Measurements from ENCODE around the gene ERCC2. TPM values are rescaled to one million over a fixed set of nuclear protein-coding genes. Genes with fewer than 3 reads are reported as not detected.
"Not testable (repeated sequence)": the region's sequence is repeated elsewhere in the genome, so short reads cannot be mapped to it uniquely, and the experiment has no call there.

ERCC2 gene
- total and polyA plus RNA-seq, 7 experiments from 2014 or later = 4.4 to 25.1 (median 14.9) TPM

GRCh38 chr19:45334881-45335280 lies 35.5 kb downstream of the ERCC2 start:
- H3K9me3 Mint-ChIP-seq; H3K4me3 ChIP-seq (ENCODE audit: low read length); H3K4me3 Mint-ChIP-seq; ATAC-seq; H3K27ac ChIP-seq (ENCODE audit: low read depth, low read length); H3K4me1 Mint-ChIP-seq; CTCF ChIA-PET; H3K27me3 ChIP-seq (ENCODE audit: control insufficient read depth in 2 of 2, insufficient read depth in 2 of 2, low read length in 2 of 2); H3K36me3 ChIP-seq (ENCODE audit: control insufficient read depth in 2 of 3, insufficient read depth in 3 of 3, low read length in 3 of 3); DNase-seq; H3K36me3 Mint-ChIP-seq; H3K9me3 ChIP-seq (ENCODE audit: control insufficient read depth in 2 of 3, low read length in 3 of 3); H3K27ac Mint-ChIP-seq; H3K4me1 ChIP-seq (ENCODE audit: control insufficient read depth in 2 of 2, insufficient read depth in 2 of 2, low read length in 2 of 2): not testable (repeated sequence)
- intact Hi-C loops (cut with micrococcal nuclease) = loop anchor here in 1 of 2 donors (10.0 kb wide), 1 partner anchor 550 kb away; no protein-coding TSS in a partner anchor
- POLR2A ChIA-PET = interaction anchor here (0.6 kb wide), 1 partner anchor 90 kb away, joined by 3 read pairs; the partner anchor contains the start of gene EXOC3L2
- H3K27me3 Mint-ChIP-seq = peaks cover 12 to 23% (median 17%) of the 10 kb centered on the region in 5 donors

- Mint-ChIP-seq H3K27ac (peak overlapping the region in 2 of 9 donors; percentile 30 to 47), H3K4me3 (no peak overlapping the region), H3K27me3 (peaks cover 3 to 14% (median 12%) of the 10 kb centered on the region in 5 donors), H3K36me3 (no peaks in the 10 kb centered on the region), H3K4me1 (peaks cover 0 to 5% (median 4%) of the 10 kb centered on the region in 7 donors), H3K9me3 (no peaks in the 10 kb centered on the region)
- Histone ChIP-seq H3K4me3 (ENCODE audit: low read length) (no peak overlapping the region), H3K9me3 (ENCODE audit: control insufficient read depth in 2 of 3, low read length in 3 of 3) (no peaks in the 10 kb centered on the region), H3K27me3 (ENCODE audit: control insufficient read depth in 2 of 2, insufficient read depth in 2 of 2, low read length in 2 of 2) (no peaks in the 10 kb centered on the region), H3K27ac (ENCODE audit: low read depth, low read length) (no peak overlapping the region), H3K36me3 (ENCODE audit: control insufficient read depth in 2 of 3, insufficient read depth in 3 of 3, low read length in 3 of 3) (no peaks in the 10 kb centered on the region), H3K4me1 (ENCODE audit: control insufficient read depth in 2 of 2, insufficient read depth in 2 of 2, low read length in 2 of 2) (no peaks in the 10 kb centered on the region)
- ATAC-seq (no peak), DNase-seq (no peak)
- POLR2A ChIA-PET = no interaction called here
- intact Hi-C loops (cut with micrococcal nuclease) = loop anchor here in 1 of 2 donors (10.0 kb wide), 1 partner anchor 549 kb away; no protein-coding TSS in a partner anchor
- CTCF ChIA-PET = no interaction called here
Observed at GRCh38 chr19:45333609-45334303, 36.6 kb downstream of the ERCC2 start.

GRCh38 chr19:45331411-45331810 lies 39.0 kb downstream of the ERCC2 start:
- ATAC-seq = no peak
- intact Hi-C loops (cut with micrococcal nuclease) = loop anchor here in 1 of 2 donors (10.0 kb wide), 1 partner anchor 547 kb away; no protein-coding TSS in a partner anchor

GRCh38 chr19:45327404-45328143 lies 42.8 kb downstream of the ERCC2 start:
- Mint-ChIP-seq H3K4me1 (peaks cover 0 to 6% (median 0%) of the 10 kb centered on the region in 7 donors), H3K27me3 (peaks cover 0 to 29% (median 22%) of the 10 kb centered on the region in 5 donors), H3K4me3 (no peak overlapping the region), H3K27ac (no peak overlapping the region), H3K36me3 (no peaks in the 10 kb centered on the region), H3K9me3 (no peaks in the 10 kb centered on the region)
- intact Hi-C loops (cut with micrococcal nuclease) = no loop called here
- no peak overlapping the region for H3K4me3 ChIP-seq (ENCODE audit: low read length)
- CTCF ChIA-PET = no interaction called here
- POLR2A ChIA-PET = no interaction called here
- H3K4me1 ChIP-seq (ENCODE audit: control insufficient read depth in 2 of 2, insufficient read depth in 2 of 2, low read length in 2 of 2) = no peaks in the 10 kb centered on the region
- DNase-seq (no peak), ATAC-seq (no peak)
- H3K36me3 ChIP-seq (ENCODE audit: control insufficient read depth in 2 of 3, insufficient read depth in 3 of 3, low read length in 3 of 3) = no peaks in the 10 kb centered on the region
- no peaks in the 10 kb centered on the region for H3K27me3 ChIP-seq (ENCODE audit: control insufficient read depth in 2 of 2, insufficient read depth in 2 of 2, low read length in 2 of 2)
- H3K27ac ChIP-seq (ENCODE audit: low read depth, low read length) = no peak overlapping the region
- H3K9me3 ChIP-seq (ENCODE audit: control insufficient read depth in 2 of 3, low read length in 3 of 3) = no peaks in the 10 kb centered on the region

More at GRCh38 chr19:45331411-45331810, 39.0 kb downstream of the ERCC2 start:
- CTCF ChIA-PET = interaction anchor here (0.6 kb wide), 1 partner anchor 1768 kb away, joined by 6 read pairs; no protein-coding TSS in a partner anchor
- Mint-ChIP-seq H3K9me3 (no peaks in the 10 kb centered on the region), H3K27me3 (peaks cover 1 to 10% (median 4%) of the 10 kb centered on the region in 5 donors), H3K4me1 (peaks cover 0 to 1% (median 0%) of the 10 kb centered on the region in 7 donors), H3K4me3 (no peak overlapping the region), H3K27ac (peak overlapping the region in 1 of 9 donors; percentile 75), H3K36me3 (no peaks in the 10 kb centered on the region)
- Histone ChIP-seq H3K27me3 (ENCODE audit: control insufficient read depth in 2 of 2, insufficient read depth in 2 of 2, low read length in 2 of 2) (no peaks in the 10 kb centered on the region), H3K4me3 (ENCODE audit: low read length) (no peak overlapping the region), H3K36me3 (ENCODE audit: control insufficient read depth in 2 of 3, insufficient read depth in 3 of 3, low read length in 3 of 3) (no peaks in the 10 kb centered on the region), H3K27ac (ENCODE audit: low read depth, low read length) (no peak overlapping the region), H3K4me1 (ENCODE audit: control insufficient read depth in 2 of 2, insufficient read depth in 2 of 2, low read length in 2 of 2) (no peaks in the 10 kb centered on the region), H3K9me3 (ENCODE audit: control insufficient read depth in 2 of 3, low read length in 3 of 3) (no peaks in the 10 kb centered on the region)
- POLR2A ChIA-PET = no interaction called here
- no peak for DNase-seq

GRCh38 chr19:45324349-45324907 lies 45.9 kb downstream of the ERCC2 start:
- Histone ChIP-seq H3K9me3 (ENCODE audit: control insufficient read depth in 2 of 3, low read length in 3 of 3) (no peaks in the 10 kb centered on the region), H3K4me3 (ENCODE audit: low read length) (no peak overlapping the region), H3K36me3 (ENCODE audit: control insufficient read depth in 2 of 3, insufficient read depth in 3 of 3, low read length in 3 of 3) (no peaks in the 10 kb centered on the region), H3K27me3 (ENCODE audit: control insufficient read depth in 2 of 2, insufficient read depth in 2 of 2, low read length in 2 of 2) (no peaks in the 10 kb centered on the region), H3K4me1 (ENCODE audit: control insufficient read depth in 2 of 2, insufficient read depth in 2 of 2, low read length in 2 of 2) (no peaks in the 10 kb centered on the region), H3K27ac (ENCODE audit: low read depth, low read length) (no peak overlapping the region)
- DNase-seq (no peak), ATAC-seq (no peak)
- intact Hi-C loops (cut with micrococcal nuclease) = no loop called here
- CTCF ChIA-PET = no interaction called here
- Mint-ChIP-seq H3K27me3 (peaks cover 4 to 39% (median 30%) of the 10 kb centered on the region in 5 donors), H3K4me1 (peaks cover 0 to 6% (median 0%) of the 10 kb centered on the region in 7 donors), H3K4me3 (no peak overlapping the region), H3K36me3 (no peaks in the 10 kb centered on the region), H3K27ac (peak overlapping the region in 1 of 9 donors; percentile 25), H3K9me3 (no peaks in the 10 kb centered on the region)
- POLR2A ChIA-PET = no interaction called here

- peaks cover 0 to 6% (median 0%) of the 10 kb centered on the region in 7 donors for H3K4me1 Mint-ChIP-seq
- ATAC-seq (no peak), DNase-seq (no peak)
- Histone ChIP-seq H3K4me3 (ENCODE audit: low read length) (no peak overlapping the region), H3K36me3 (ENCODE audit: control insufficient read depth in 2 of 3, insufficient read depth in 3 of 3, low read length in 3 of 3) (no peaks in the 10 kb centered on the region), H3K27ac (ENCODE audit: low read depth, low read length) (no peak overlapping the region), H3K4me1 (ENCODE audit: control insufficient read depth in 2 of 2, insufficient read depth in 2 of 2, low read length in 2 of 2) (no peaks in the 10 kb centered on the region), H3K27me3 (ENCODE audit: control insufficient read depth in 2 of 2, insufficient read depth in 2 of 2, low read length in 2 of 2) (no peaks in the 10 kb centered on the region), H3K9me3 (ENCODE audit: control insufficient read depth in 2 of 3, low read length in 3 of 3) (no peaks in the 10 kb centered on the region)
- H3K27me3 Mint-ChIP-seq = peaks cover 4 to 35% (median 30%) of the 10 kb centered on the region in 5 donors
- POLR2A ChIA-PET = no interaction called here
- CTCF ChIA-PET = no interaction called here
- no peak overlapping the region for H3K4me3 Mint-ChIP-seq
- no peak overlapping the region for H3K27ac Mint-ChIP-seq
- H3K9me3 Mint-ChIP-seq = no peaks in the 10 kb centered on the region
- intact Hi-C loops (cut with micrococcal nuclease) = no loop called here
- no peaks in the 10 kb centered on the region for H3K36me3 Mint-ChIP-seq
Observed at GRCh38 chr19:45323671-45324081, 46.7 kb downstream of the ERCC2 start.

All from naive thymus-derived CD4-positive, alpha-beta T cell (primary cell).